DMS 273 treated with DMSO at 0.1 percent for 48 hours (cell line): ENCODE measurements around the gene DHRSX.
"Not testable (repeated sequence)": the region's sequence is repeated elsewhere in the genome, so short reads cannot be mapped to it uniquely, and the experiment has no call there.

Source experiments
- DNase-seq: peaks from one replicate; lab custom pipeline; 2025; lab: John Stamatoyannopoulos, UW

Gene DHRSX

GRCh38 chrX:2351321-2351720 is 149.5 kb downstream of the DHRSX start:
- DNase-seq: no peak

GRCh38 chrX:2350703-2351102 is 150.1 kb downstream of the DHRSX start:
- not testable (repeated sequence) for DNase-seq

GRCh38 chrX:2350036-2350435 is 150.7 kb downstream of the DHRSX start:
- DNase-seq: not testable (repeated sequence)

GRCh38 chrX:2348211-2348610 is 152.6 kb downstream of the DHRSX start:
- no peak for DNase-seq

- no peak for DNase-seq
These were observed 154.6 kb downstream of the DHRSX start for GRCh38 chrX:2346158-2346557.

- no peak for DNase-seq
These were observed 155.2 kb downstream of the DHRSX start for GRCh38 chrX:2345562-2345961.

GRCh38 chrX:2343413-2343812 is 157.4 kb downstream of the DHRSX start:
- no peak for DNase-seq

GRCh38 chrX:2342874-2343273 is 157.9 kb downstream of the DHRSX start:
- no peak for DNase-seq

GRCh38 chrX:2342281-2342688 is 158.5 kb downstream of the DHRSX start:
- DNase-seq: no peak

GRCh38 chrX:2340991-2341390 is 159.8 kb downstream of the DHRSX start:
- DNase-seq: no peak

GRCh38 chrX:2336181-2336580 is 164.6 kb downstream of the DHRSX start:
- DNase-seq: no peak

GRCh38 chrX:2334237-2334636 is 166.5 kb downstream of the DHRSX start:
- DNase-seq: no peak

- DNase-seq: no peak
These were observed 168.5 kb downstream of the DHRSX start for GRCh38 chrX:2332252-2332651.

- DNase-seq: no peak
These were observed 169.9 kb downstream of the DHRSX start for GRCh38 chrX:2330910-2331309.

GRCh38 chrX:2330487-2330886 is 170.3 kb downstream of the DHRSX start:
- DNase-seq: no peak

- DNase-seq: no peak
These were observed 173.4 kb downstream of the DHRSX start for GRCh38 chrX:2327423-2327822.

- no peak for DNase-seq
These were observed 175.5 kb downstream of the DHRSX start for GRCh38 chrX:2325076-2325784.

GRCh38 chrX:2324151-2324550 is 176.6 kb downstream of the DHRSX start:
- no peak for DNase-seq

- no peak for DNase-seq
These were observed 179.4 kb downstream of the DHRSX start for GRCh38 chrX:2321411-2321810.

GRCh38 chrX:2320580-2321327 is 180.0 kb downstream of the DHRSX start:
- no peak for DNase-seq

GRCh38 chrX:2320089-2320488 is 180.7 kb downstream of the DHRSX start:
- DNase-seq: no peak

GRCh38 chrX:2318371-2318770 is 182.4 kb downstream of the DHRSX start:
- no peak for DNase-seq

GRCh38 chrX:2317527-2318055 is 183.2 kb downstream of the DHRSX start:
- DNase-seq: no peak
